ENCODE measurements around the gene ZBTB48.
"Not testable (repeated sequence)": the region's sequence is repeated elsewhere in the genome, so short reads cannot be mapped to it uniquely, and the experiment has no call there.

The ZBTB48 gene
- total RNA-seq: 46.8 to 66.7 (median 50.9) reads per million in 4 experiments

GRCh38 chr1:6579374-6580118 lies at the start of gene ZBTB48:
ZBTB48 (plus strand) TSS chr1:6579994; CDS start chr1:6580610, 616 bp downstream.
- peak; percentile 96 for DNase-seq

- no peak for DNase-seq
These were observed 49.2 kb upstream of the ZBTB48 start for GRCh38 chr1:6530504-6531160.

GRCh38 chr1:6531996-6532395 lies 47.8 kb upstream of the ZBTB48 start:
- no peak for DNase-seq

- no peak for DNase-seq
These were observed 45.5 kb upstream of the ZBTB48 start for GRCh38 chr1:6534248-6534822.

GRCh38 chr1:6535214-6535613 lies 44.6 kb upstream of the ZBTB48 start:
- DNase-seq: no peak

- DNase-seq: no peak
These were observed 43.5 kb upstream of the ZBTB48 start for GRCh38 chr1:6536291-6536690.

GRCh38 chr1:6538956-6539355 lies 40.8 kb upstream of the ZBTB48 start:
- DNase-seq: no peak

- DNase-seq: no peak
These were observed 35.0 kb upstream of the ZBTB48 start for GRCh38 chr1:6544831-6545230.

GRCh38 chr1:6545276-6546112 lies 34.3 kb upstream of the ZBTB48 start:
- DNase-seq: no peak

- DNase-seq: no peak
These were observed 33.5 kb upstream of the ZBTB48 start for GRCh38 chr1:6546326-6546725.

- no peak for DNase-seq
These were observed 32.5 kb upstream of the ZBTB48 start for GRCh38 chr1:6547301-6547700.

- peak; percentile 93 for DNase-seq
These were observed 25.5 kb upstream of the ZBTB48 start, which contains the start of gene NOL9 for GRCh38 chr1:6554031-6554906. NOL9 (minus strand) TSS chr1:6554513; CDS start chr1:6554502, 11 bp downstream.

- DNase-seq: no peak
These were observed 24.7 kb upstream of the ZBTB48 start, which contains the start of gene TAS1R1 for GRCh38 chr1:6554907-6555778. TAS1R1 (plus strand) TSS chr1:6555307; CDS start chr1:6555374, 67 bp downstream.

- no peak for DNase-seq
These were observed 22.2 kb upstream of the ZBTB48 start for GRCh38 chr1:6557597-6557996.

- DNase-seq: not testable (repeated sequence)
These were observed 20.6 kb upstream of the ZBTB48 start for GRCh38 chr1:6559161-6559560.

- DNase-seq: no peak
These were observed 19.5 kb upstream of the ZBTB48 start for GRCh38 chr1:6560267-6560666.

- no peak for DNase-seq
These were observed 10.8 kb upstream of the ZBTB48 start for GRCh38 chr1:6569033-6569432.

- no peak for DNase-seq
These were observed 9.7 kb upstream of the ZBTB48 start for GRCh38 chr1:6570100-6570499.

- no peak for DNase-seq
These were observed 8.8 kb upstream of the ZBTB48 start for GRCh38 chr1:6570987-6571386.

GRCh38 chr1:6572653-6573383 lies 7.0 kb upstream of the ZBTB48 start:
- DNase-seq: no peak

Measured in effector CD8-positive, alpha-beta T cell (primary cell).